HPDE6-E6E7 (cell line): ENCODE results near the gene MCL1.
"Not testable (repeated sequence)": the region's sequence is repeated elsewhere in the genome, so short reads cannot be mapped to it uniquely, and the experiment has no call there.

ENCODE experiments used
- DNase-seq: peaks from one replicate; pipeline ENCODE4 v3.0.0; 2011; ENCODE audit warnings: missing footprints; ENCODE audit errors: extremely low spot score

MCL1 gene

GRCh38 chr1:150602372-150602771, 23.0 kb upstream of the MCL1 start:
- DNase-seq, result not testable (repeated sequence)

GRCh38 chr1:150601540-150601939, 22.1 kb upstream of the MCL1 start:
- no peak for DNase-seq

- DNase-seq, result not testable (repeated sequence)
These were observed 18.9 kb upstream of the MCL1 start for GRCh38 chr1:150598346-150598745.

DNA sequence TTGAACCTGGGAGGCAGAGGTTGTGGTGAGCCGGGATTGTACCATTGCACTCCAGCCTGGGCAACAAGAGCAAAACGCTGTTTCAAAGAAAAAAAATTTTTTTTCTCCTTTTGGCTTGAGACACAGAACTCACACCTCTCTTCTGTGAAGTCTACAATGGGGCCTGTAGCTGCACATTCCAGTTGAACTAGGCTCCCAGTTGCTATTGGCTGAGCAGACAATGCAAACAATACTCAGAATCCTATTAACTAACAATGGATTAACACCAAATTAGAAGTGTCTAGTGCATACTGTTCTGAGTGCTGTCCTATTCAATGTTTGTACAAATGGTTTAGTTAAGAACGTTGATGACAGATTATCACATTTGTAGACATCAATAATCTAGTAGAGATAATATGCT, 17.6 kb upstream of the MCL1 start:
- no peak for DNase-seq

GRCh38 chr1:150596095-150596892, 16.9 kb upstream of the MCL1 start:
- DNase-seq, result no peak

DNA sequence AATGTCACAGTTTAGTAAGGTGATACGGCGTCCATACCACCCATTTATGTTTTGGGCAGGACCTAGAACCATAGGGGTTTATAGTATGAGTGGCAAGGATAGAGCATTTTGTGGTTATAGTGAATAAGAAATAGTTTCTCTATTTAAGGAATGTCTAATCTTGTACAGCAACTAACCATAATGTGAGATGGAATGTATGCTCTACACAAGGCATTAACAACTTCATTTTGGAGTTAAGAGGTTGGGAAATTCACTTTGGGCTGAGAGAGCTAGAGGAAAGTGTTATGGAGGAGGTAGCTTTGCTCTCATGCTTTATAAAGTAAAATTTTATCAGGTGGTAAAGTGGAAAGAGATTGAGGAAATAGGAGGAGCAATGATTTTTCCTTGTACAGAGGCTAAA, 3.0 kb upstream of the MCL1 start:
- DNase-seq, result no peak

DNA sequence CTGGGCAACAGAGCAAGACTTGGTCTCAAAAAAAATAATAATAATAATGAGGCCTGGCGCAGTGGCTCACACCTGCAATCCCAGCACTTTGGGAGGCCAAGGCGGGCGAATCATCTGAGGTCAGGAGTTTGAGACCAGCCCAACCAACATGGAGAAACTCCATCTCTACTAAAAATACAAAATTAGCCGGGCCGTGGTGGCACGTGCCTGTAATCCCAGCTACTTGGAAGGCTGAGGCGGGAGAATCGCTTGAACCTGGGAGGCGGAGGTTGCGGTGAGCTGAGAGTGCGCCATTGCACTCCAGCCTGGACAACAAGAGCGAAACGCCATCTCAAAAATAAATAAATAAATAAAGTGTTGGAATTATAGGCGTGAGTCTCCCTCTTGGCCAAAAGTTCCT, 2.6 kb upstream of the MCL1 start:
- DNase-seq, result not testable (repeated sequence)

DNA sequence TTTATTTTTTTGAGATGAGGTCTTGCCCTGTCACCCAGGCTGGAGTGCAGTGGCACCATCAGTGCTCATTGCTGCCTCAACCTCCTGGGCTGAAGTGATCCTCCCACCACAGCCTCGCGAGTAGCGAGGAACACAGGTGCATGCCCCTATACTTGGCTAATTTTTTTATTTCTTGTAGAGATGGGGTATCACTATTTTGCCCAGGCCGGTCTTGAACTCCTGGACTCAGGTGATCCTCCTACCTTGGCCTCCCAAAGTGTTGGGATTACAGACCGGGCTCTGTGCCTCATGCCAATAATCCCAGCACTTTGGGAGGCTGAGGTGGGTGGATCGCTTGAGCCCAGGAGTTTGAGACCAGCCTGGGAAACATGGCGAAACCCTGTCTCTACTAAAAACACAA, 2.0 kb upstream of the MCL1 start:
- not testable (repeated sequence) for DNase-seq

DNA sequence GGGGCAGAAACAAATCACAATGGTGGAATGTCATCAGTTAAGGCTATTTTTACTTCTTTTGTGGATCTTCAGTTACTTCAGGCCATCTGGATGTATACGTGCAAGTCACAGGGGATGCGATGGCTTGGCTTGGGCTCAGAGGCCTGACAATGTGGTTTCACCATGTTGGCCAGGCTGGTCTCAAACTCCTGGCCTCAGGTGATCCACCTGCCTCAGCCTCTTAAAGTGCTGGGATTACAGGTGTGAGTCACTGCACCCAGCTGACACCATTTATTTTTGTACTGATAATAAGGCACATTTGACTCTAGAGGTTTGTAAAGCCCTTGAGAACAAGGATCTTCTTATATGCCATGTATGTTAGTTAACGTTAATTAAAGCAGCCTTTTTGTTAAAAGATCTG, 1.6 kb upstream of the MCL1 start:
- DNase-seq, result not testable (repeated sequence)

- DNase-seq, result no peak
These were observed 684 bp upstream of the MCL1 start for GRCh38 chr1:150579945-150580642.

DNA sequence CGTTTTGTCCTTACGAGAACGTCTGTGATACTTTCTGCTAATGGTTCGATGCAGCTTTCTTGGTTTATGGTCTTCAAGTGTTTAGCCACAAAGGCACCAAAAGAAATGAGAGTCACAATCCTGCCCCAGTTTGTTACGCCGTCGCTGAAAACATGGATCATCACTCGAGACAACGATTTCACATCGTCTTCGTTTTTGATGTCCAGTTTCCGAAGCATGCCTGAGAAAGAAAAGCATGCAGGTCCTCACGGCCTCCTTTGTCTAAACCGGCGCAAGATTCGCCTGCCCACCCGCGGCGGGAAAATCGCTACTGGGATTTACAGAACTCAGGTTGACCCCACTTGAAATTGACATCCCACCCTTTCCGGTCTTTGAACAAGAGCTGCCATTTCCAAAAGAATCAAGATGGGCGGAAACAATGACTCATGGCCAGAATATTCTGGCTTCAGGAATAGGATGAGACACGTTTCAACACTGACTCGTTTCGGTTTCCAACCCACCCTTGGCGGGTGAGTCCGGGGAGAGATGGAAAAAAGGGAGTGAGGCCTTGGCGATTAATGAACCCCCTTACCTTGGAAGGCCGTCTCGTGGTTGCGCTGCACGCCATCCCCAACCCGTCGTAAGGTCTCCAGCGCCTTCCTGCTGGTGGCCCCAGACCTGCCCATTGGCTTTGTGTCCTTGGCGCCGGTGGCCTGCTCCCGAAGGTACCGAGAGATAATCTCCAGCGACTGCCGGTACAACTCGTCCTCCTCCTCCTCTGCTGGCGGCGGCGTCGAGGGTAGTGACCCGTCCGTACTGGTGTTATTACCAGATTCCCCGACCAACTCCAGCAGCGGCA, 919 bp downstream of the MCL1 start:
- DNase-seq, result no peak

DNA sequence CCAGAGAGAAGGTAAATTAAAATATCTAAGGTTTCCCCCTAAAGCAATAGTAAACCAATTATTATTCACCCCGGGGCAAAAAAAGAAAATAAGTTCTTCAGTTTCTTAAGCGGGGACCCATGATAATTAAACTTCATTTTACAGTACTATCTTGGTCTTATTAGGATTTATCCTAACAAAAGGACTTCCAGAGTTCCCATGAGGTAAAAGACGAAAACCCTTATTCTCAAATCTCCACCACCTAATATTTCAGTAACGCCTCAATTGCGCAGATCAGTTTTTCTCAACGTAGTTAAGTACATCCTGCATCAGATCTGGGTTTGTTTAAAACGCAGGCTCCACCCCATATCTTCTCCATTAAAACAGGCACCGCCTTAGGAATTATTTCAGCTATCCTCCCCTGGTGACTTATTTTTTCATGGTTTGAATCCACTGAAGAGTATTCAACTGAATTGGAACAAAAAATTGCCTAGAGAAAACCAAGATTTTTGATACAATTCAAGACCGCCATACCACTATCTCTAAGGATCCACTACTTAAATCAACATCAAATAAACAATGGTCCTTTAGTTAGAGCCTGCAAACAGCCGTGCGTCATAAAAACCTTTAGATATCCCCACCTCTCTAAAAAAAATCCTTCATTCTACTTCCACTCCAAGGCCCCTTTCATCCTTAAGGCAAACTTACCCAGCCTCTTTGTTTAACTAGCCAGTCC, 1.7 kb downstream of the MCL1 start:
- no peak for DNase-seq

DNA sequence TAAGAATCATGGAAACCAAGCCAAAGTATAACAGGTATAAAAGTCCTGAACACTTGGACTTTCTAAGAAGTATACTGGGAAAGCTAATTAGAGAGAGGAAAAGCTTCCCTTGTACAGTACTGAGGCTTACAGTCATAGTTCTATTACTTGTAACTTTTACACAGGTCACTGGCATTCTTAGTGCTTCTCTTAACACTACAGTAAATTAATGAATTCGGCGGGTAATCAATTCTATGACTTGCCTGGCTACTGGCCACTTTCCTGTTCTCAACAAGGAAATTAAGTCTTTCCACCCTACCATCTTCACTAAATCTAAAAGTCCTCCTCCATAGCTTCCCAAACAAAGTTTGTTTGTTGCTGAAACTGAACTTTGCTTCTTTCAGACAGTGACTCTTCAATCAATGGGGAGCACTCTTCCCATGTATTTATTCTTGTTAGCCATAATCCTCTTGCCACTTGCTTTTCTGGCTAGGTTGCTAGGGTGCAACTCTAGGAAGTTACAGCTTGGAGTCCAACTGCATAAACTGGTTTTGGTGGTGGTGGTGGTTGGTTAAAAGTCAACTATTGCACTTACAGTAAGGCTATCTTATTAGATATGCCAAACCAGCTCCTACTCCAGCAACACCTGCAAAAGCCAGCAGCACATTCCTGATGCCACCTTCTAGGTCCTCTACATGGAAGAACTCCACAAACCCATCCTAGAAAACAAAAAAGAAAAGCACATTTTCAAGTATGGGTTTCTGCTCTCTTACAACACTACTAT, 2.4 kb downstream of the MCL1 start:
- DNase-seq, result no peak

GRCh38 chr1:150576367-150576711, 3.1 kb downstream of the MCL1 start:
- no peak for DNase-seq

GRCh38 chr1:150575518-150576366, 3.7 kb downstream of the MCL1 start:
- DNase-seq, result no peak

- DNase-seq, result no peak
These were observed 4.3 kb downstream of the MCL1 start for GRCh38 chr1:150575072-150575489.

DNA sequence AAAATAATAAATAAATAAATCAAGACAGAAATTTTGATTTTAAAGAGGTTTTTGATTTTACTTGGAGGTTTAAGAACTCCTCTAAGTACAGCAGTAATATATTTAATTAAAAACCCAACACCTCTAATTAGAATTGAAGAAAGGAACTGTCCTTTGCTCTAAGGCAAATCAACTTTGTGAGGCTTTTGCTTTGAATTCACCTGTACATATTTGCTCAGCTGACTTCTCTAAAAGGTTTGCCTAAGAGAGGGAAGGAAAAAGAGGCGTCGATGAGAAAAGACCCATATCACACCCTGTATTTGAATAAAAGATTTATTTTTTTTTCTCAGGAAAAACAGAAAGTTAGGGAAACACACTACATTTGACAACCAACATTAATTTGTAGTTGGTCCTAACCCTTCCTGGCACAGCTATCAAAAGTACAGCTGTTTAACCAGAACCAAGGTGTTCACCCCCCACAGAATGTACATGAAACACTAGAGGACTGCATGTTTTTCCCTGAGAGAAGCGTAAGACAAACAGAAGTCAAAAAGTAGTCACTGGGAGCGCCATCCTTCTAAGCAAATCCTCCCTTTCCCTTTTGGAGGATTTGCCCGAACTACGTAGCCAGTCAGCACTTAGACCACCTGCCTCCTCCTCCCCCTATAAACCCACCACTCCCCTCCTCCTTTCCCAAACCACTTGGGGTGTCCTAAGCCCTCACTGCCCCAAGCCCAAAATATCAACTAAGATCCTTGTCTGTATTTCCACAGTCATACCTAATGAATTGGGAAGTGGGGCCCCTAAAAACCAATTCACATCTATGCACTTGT, 4.9 kb downstream of the MCL1 start:
- DNase-seq, result no peak

DNA sequence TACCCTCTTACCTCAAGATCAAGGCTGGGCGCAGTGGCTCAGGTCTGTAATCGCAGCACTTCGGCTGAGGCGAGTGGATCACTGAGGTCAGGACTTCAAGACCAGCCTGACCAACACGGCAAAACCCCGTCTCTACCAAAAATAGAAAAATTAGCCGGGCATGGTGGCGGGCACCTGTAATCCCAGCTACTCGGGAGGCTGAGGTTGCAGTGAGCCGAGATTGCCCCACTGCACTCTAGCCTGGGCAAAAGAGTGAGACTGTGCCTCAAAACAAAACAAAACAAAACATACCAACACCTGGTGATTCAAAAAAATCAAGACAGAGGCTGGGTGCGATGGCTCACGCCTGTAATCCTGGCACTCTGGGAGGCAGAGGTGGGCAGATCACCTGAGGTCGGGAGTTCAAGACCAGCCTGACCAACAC, 5.8 kb downstream of the MCL1 start:
- DNase-seq, result not testable (repeated sequence)
